ENCODE results near the gene DAAM1.

DNA sequence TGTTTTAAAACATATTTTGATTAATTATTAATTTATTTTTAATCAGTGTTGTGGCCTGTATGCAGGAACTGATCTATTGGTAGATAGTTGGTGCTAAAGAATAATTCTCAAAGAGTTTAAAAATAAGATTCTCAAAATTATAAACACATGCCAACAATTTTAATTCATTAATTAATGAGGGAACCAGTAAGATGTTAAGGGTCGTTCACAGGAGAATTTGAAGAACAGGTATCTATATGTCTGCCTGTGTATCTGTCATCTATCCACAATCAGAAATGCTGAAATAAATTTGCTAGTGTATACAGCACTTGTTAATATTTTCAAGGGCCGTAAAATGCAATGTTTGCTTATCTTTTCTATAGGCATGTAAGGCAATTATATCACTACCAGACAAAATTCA lies 18.4 kb downstream of the DAAM1 start:
- no peak for TF ChIP-seq EZH2 (IDR thresholded peaks at IDR 0.05; ENCODE audit: borderline replicate concordance, low read length)
- TF ChIP-seq, protein P1, sequence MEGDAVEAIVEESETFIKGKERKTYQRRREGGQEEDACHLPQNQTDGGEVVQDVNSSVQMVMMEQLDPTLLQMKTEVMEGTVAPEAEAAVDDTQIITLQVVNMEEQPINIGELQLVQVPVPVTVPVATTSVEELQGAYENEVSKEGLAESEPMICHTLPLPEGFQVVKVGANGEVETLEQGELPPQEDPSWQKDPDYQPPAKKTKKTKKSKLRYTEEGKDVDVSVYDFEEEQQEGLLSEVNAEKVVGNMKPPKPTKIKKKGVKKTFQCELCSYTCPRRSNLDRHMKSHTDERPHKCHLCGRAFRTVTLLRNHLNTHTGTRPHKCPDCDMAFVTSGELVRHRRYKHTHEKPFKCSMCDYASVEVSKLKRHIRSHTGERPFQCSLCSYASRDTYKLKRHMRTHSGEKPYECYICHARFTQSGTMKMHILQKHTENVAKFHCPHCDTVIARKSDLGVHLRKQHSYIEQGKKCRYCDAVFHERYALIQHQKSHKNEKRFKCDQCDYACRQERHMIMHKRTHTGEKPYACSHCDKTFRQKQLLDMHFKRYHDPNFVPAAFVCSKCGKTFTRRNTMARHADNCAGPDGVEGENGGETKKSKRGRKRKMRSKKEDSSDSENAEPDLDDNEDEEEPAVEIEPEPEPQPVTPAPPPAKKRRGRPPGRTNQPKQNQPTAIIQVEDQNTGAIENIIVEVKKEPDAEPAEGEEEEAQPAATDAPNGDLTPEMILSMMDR (conservative IDR thresholded peaks at IDR 0.05 in 1 of 2, IDR thresholded peaks at IDR 0.05 in 1 of 2; ENCODE audit: extremely low read depth in 1 of 2, insufficient read depth in 1 of 2, low read depth in 1 of 2, low read length in 2 of 2), result no peak
